Measurements from ENCODE around the gene PACC1.

Gene PACC1

GRCh38 chr1:212437179-212437798, 22.6 kb upstream of the PACC1 start:
- no peak for DNase-seq

- no peak for DNase-seq
Observed at GRCh38 chr1:212434992-212435391, 20.3 kb upstream of the PACC1 start.

DNA sequence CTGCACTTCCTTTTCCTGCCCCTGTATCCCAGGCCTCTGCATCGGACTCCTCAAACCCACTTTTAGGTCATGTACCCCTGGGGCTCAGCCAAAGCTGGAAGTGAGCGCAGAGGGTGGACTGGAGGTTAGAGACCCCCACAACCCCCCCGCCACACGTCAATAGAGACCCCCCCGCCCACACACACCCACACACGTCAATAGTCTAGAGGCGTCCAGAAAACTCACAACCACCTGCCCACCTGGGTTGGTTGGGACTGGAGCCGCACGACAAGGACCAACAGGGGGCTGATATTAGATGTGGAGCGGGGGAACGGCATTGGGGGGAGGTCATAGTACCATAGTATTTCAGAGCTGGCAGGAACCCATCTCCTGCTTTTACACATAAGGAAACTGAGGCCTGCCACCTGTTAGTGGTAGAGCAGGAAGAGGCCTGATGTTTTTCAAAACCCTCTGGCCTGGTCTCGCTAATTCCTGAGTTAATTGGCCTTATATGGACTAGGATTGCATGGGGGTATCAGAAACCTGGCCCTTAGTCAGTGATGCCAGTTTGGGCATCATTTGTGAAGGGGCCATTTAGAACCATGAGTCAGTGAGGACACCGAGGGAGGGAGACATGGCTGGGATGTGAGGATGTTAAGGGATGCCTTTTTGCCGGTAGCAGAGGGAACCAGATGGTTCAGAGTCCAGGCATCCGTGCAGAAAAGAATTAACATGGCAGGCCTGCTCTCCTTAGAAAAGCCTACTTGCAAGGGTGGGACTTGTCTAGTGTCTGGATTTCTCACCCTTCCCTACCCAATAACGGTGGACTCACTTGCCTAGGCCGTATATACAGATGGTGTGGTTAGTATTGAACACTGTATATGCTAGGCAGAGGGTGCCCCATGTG, 19.1 kb upstream of the PACC1 start:
- DNase-seq, result no peak

GRCh38 chr1:212432661-212433576, 18.2 kb upstream of the PACC1 start, which contains the start of gene NENF:
Gene NENF, plus strand, starts transcription at chr1:212432920. Its CDS starts 24 bp downstream, at chr1:212432944.
- DNase-seq, result peak; percentile 43

DNA sequence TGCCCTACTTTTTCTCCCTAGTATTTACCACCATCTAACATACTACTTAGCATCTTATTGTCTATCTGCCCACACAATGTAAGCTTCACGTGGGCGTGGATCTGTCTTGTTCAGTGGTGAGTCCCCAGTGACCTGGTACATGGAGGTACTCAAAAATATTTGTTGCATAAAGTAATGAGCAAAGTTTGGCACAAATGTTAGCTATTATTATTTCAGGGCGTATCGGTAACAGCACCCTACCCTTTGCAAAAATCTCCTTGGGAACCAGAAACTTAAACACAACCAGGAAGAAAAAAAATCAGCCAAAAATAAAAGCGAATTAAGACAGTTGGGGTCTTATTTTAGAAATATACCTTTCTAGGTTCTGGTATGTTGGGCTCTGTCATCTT, 17.6 kb upstream of the PACC1 start:
- DNase-seq, result no peak

GRCh38 chr1:212431644-212432043, 17.0 kb upstream of the PACC1 start:
- no peak for DNase-seq

GRCh38 chr1:212430955-212431394, 16.3 kb upstream of the PACC1 start:
- DNase-seq, result no peak

DNA sequence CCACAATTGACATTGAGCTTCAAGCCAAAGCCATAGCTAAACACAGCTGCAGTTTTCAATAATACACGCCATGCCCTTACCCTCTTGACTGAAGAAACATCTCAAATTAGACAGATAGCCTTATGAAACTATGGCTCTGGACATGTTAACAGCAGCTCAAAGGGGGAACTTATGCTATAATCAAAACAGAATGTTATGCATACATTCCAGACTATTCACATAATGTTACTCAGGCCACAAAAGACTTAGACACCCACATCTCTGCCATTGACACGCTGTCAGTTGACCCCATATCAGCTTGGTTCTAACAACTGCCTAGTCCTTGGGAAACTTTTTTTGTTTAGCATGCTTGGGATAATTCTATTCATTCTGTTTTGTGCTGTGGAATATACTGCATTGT, 15.7 kb upstream of the PACC1 start:
- DNase-seq, result no peak

GRCh38 chr1:212428496-212428895, 13.8 kb upstream of the PACC1 start:
- DNase-seq, result peak; percentile 44

DNA sequence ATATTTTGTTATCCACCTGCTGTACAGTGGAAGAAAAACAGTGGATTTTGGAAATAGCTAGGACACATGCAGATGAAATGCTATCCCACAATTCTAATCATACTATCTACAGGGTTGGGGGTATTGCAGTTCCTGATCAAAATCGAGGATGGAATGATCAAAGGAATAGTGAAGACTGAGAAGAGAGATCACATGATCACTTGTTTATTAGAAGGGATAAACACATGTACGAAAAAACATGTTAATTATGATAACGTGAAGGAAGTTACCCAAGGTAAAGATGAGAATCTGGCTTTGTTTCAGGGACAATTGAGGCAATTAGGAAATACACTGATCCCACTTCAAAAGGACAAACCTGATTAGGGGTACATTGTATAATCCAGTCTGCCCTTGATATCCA, 9.2 kb upstream of the PACC1 start:
- no peak for DNase-seq

DNA sequence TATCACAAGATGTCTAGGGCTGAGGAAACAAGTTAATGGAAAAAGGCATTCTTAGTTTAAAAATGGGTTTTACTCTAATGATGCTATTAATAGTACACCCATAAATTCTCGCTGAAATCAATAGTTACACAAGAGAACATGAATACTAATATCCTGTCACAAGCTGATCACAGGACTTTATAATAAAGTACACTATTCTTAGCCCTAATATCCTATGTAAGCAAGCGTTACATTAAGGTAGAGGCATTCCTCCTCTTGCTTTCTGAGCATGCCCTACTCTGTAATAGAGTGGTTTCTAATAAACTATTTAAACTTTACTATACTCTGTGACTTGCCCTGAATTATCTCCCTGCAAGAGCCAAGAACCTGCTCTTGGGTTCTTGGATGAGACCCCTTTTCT, 6.5 kb upstream of the PACC1 start:
- DNase-seq, result no peak

- no peak for DNase-seq
Observed at GRCh38 chr1:212415107-212415841, 588 bp upstream of the PACC1 start.

DNA sequence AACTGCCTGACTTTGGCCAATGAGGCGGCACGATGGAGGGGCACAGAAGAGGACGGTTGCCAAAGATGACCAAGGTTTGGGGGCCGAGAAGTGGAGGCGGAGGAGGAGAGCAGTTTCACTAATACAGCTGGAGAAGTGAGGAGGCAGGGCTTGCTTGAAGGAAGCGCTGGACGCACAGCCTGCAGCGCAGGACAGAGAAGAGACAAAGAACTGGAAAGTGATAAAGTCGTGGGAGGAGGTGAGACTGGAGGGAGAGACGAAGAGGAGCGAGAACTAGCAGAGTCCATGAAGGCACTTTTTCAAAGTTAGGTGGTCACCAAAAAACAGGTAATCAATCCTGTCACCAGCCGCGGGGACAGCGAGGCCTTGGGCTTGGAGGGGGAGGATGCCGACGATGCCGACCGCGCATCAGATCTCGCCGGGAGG, 771 bp downstream of the PACC1 start:
- no peak for DNase-seq

- DNase-seq, result no peak
Observed at GRCh38 chr1:212412374-212412773, 2.3 kb downstream of the PACC1 start.

DNA sequence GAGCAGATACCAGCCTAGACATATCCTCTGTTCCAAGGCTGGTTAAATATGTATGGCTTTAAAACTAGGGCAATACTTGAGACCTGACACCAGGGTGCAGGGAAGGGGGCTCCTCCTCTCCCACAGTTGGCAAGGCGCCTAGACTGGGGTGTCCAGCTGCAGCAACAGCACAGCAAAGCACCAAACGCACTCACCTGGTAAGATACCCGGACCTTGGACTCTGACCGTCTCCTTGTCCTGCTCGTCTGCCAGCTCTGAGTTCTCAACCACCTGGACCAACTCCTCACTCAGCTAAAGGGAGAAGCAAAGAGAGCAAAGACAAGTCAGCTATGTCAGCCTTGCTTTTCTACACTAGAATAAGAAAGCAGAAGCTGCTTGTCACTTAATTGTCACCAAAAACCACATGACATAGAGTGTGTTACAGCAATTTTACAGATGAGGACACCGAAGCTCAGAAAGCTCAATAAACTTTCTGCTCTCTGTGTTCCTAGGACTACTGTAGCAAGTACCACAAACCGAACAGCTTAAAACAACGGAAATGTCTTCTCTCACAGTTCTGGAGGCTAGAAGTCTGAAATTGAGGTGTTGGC, 4.4 kb downstream of the PACC1 start:
- no peak for DNase-seq

DNA sequence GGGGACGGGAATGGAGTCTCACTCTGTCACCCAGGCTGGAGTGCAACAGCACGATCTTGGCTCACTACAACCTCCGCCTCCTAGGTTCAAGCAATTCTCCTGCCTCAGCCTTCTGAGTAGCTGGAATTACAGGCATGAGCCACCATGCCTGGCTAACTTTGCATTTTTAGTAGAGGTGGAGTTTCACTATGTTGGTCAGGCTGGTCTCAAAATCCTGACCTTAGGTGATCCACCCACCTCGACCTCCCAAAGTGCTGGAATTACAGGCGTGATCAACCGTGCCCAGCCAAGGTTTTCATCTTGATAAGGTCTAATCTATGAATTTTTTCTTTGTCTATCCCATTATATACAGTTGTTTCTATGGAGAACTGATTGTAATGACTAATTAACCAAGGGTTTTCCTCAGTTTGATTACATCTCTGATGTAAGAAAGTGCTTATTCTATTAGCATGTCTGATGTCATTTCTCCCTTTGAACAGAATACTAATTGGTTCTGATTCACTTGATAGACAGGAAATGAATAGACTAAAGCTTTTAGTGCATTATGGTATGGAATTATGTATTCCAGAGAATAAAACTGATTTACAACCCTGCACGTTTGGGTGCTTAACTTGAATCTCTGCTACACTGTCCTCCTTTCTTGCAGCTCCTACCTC, 11.9 kb downstream of the PACC1 start:
- DNase-seq, result no peak

GRCh38 chr1:212401838-212402582, 12.7 kb downstream of the PACC1 start:
- no peak for DNase-seq

- DNase-seq, result no peak
Observed at GRCh38 chr1:212401042-212401441, 13.6 kb downstream of the PACC1 start.

GRCh38 chr1:212397171-212397570, 17.5 kb downstream of the PACC1 start:
- no peak for DNase-seq

DNA sequence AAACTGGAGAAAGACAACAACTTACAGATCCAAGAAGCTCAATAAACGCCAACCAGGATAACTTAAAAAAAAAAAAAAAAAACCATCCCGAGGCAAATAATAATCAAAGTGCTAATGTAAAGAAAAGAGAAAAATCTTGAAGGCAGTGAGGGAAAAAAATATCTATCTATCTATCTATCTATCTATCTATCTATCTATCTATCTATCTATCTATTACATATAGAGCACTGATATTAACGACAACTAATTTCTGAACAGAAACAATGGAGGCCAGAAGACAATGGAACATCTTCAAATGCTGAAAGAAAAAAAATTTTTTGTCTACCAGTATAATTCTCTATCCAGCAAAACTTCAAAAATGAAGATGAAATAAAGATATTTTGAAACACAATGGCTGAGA, 18.0 kb downstream of the PACC1 start:
- DNase-seq, result no peak
